Parathyroid adenoma (tissue), 2 donors: ENCODE results near the gene PTGDS.

ENCODE experiments used
- H2AFZ ChIP-seq: fragments of 300-600 bp; sonication (generic); one replicate; pipeline ENCODE4 v1.7.0; 2017; ENCODE audit warnings: antibody characterized with exemption, mild to moderate bottlenecking
- H3K27ac ChIP-seq: fragments of 300-600 bp; sonication (generic); one replicate; pipeline ENCODE4 v1.7.0; 2017
- H3K27me3 ChIP-seq: fragments of 300-600 bp; sonication (generic); one replicate; pipeline ENCODE4 v1.7.0; 2017; ENCODE audit warnings: low read length; ENCODE audit not compliant: control insufficient read depth, insufficient read depth
- H3K36me3 ChIP-seq: fragments of 300-600 bp; sonication (generic); one replicate; pipeline ENCODE4 v1.7.0; 2017; ENCODE audit warnings: low read length; ENCODE audit not compliant: control insufficient read depth, insufficient read depth
- H3K4me1 ChIP-seq: fragments of 300-600 bp; sonication (generic); one replicate; pipeline ENCODE4 v1.7.0; 2017; ENCODE audit warnings: control low read depth
- H3K4me2 ChIP-seq: fragments of 300-600 bp; sonication (generic); one replicate; pipeline ENCODE4 v1.7.0; 2017; ENCODE audit warnings: low read length
- H3K4me3 ChIP-seq: fragments of 300-600 bp; sonication (generic); one replicate; pipeline ENCODE4 v1.7.0; 2017; ENCODE audit warnings: low read depth, low read length
- H3K79me2 ChIP-seq: fragments of 300-600 bp; sonication (generic); one replicate; pipeline ENCODE4 v1.7.0; 2017; ENCODE audit warnings: control low read depth
- H3K9ac ChIP-seq: fragments of 300-600 bp; sonication (generic); one replicate; pipeline ENCODE4 v1.7.0; 2017; ENCODE audit warnings: mild to moderate bottlenecking
- H3K9me3 ChIP-seq: fragments of 300-600 bp; sonication (generic); one replicate; pipeline ENCODE4 v1.7.0; 2017; ENCODE audit warnings: low read length; ENCODE audit not compliant: control insufficient read depth
- CTCF ChIP-seq: fragments of 300-600 bp; sonication (generic); IDR thresholded peaks from one replicate; pipeline ENCODE4 v1.7.0; 2017; ENCODE audit warnings: antibody characterized with exemption, mild to moderate bottlenecking
- donor health status: primary hyperparathyroidism.

Gene PTGDS

DNA sequence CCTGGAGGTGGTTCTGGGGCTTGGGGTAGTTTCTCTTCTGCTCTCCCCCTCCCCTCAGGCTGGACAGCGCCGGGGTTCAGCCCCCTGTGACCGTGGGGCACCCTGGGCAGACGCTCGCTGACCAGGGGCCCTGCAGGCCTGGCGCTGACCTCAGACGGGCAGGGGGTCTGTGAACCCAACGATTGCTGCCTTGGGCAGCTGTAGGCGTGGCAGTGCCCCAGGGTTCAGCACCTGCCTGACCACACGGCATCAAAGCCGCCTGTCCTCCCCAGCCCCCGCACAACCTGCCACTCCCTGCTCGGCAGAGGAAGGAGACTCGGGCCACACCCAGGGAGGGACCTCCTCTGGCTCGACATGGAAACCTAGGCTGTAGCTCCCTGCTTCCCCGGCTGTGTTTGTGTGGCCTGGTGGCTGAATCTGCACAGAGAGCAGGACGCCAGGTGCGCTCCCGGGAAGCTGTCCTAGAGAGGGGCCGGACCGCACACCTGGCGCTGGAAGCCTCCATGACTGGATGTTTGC is 13.1 kb upstream of the PTGDS start:
- no peaks in the 10 kb centered on the region for H3K9me3 ChIP-seq
- H3K27me3 ChIP-seq = no peaks in the 10 kb centered on the region
- H3K27ac ChIP-seq = no peak overlapping the region
- TF ChIP-seq CTCF = no peak
- H3K79me2 ChIP-seq = no peaks in the 10 kb centered on the region
- no peaks in the 10 kb centered on the region for H3K36me3 ChIP-seq
- H3K9ac ChIP-seq = no peak overlapping the region
- H3K4me3 ChIP-seq = no peak overlapping the region
- no peak overlapping the region for H3K4me2 ChIP-seq
- H2AFZ ChIP-seq = no peak overlapping the region
- H3K4me1 ChIP-seq = no peaks in the 10 kb centered on the region

DNA sequence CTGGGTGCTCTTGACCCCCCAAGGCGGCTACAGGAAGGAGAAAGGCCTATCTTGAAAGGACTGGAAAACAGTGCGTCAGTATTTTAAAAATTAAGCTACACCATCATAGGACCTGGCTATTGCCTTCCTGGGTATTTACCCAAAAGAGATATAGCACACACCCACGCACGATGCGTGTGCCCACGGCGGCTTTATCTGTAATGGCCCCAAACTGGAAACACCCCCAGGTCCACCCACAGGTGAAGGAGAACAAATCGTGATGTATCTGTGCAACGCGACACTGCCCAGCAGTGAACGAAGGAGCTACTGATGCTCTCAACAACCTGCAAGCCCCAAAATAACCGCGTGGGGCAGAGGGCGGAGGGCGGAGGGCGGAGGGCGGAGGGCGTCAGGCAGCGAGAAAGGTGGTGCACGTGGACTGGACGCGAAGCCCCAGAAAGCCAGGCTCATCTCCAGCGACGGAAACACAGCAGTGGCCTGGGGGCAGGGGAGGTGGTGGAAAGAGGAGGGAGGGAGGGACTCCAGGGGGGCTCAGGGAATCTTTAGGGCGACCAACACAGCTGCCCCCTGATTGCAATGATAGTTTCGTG is 12.4 kb upstream of the PTGDS start:
- Histone ChIP-seq H3K9ac (no peak overlapping the region), H2AFZ (no peak overlapping the region), H3K9me3 (no peaks in the 10 kb centered on the region), H3K4me3 (no peak overlapping the region), H3K79me2 (no peaks in the 10 kb centered on the region), H3K4me1 (no peaks in the 10 kb centered on the region), H3K27ac (no peak overlapping the region), H3K27me3 (no peaks in the 10 kb centered on the region), H3K36me3 (no peaks in the 10 kb centered on the region), H3K4me2 (no peak overlapping the region)
- TF ChIP-seq CTCF = no peak

- no peak overlapping the region for H3K9ac ChIP-seq
- no peaks in the 10 kb centered on the region for H3K9me3 ChIP-seq
- no peaks in the 10 kb centered on the region for H3K36me3 ChIP-seq
- H3K79me2 ChIP-seq = no peaks in the 10 kb centered on the region
- H3K4me2 ChIP-seq = peak overlapping the region; percentile 56
- no peaks in the 10 kb centered on the region for H3K27me3 ChIP-seq
- no peak overlapping the region for H2AFZ ChIP-seq
- no peak overlapping the region for H3K27ac ChIP-seq
- peak overlapping the region; percentile 13 for H3K4me3 ChIP-seq
- no peak for TF ChIP-seq CTCF
- H3K4me1 ChIP-seq = no peaks in the 10 kb centered on the region
These were observed 11.4 kb upstream of the PTGDS start for GRCh38 chr9:136965771-136966484.

GRCh38 chr9:136968333-136969127 is 8.8 kb upstream of the PTGDS start:
- TF ChIP-seq CTCF = no peak
- no peaks in the 10 kb centered on the region for H3K9me3 ChIP-seq
- no peak overlapping the region for H3K27ac ChIP-seq
- no peaks in the 10 kb centered on the region for H3K4me1 ChIP-seq
- no peak overlapping the region for H3K4me3 ChIP-seq
- no peak overlapping the region for H3K4me2 ChIP-seq
- H2AFZ ChIP-seq = no peak overlapping the region
- no peaks in the 10 kb centered on the region for H3K79me2 ChIP-seq
- H3K9ac ChIP-seq = no peak overlapping the region
- no peaks in the 10 kb centered on the region for H3K36me3 ChIP-seq
- no peaks in the 10 kb centered on the region for H3K27me3 ChIP-seq
